HG03520 (cell line): ENCODE results near the gene UTP14C.
"Not testable (repeated sequence)": the region's sequence is repeated elsewhere in the genome, so short reads cannot be mapped to it uniquely, and the experiment has no call there.

Experiments
- ATAC-seq: cut with Tn5 transposase; IDR thresholded peaks from one replicate; pipeline ENCODE4 v1.9.1; 2021; ENCODE audit warnings: mild to moderate bottlenecking, moderate library complexity; ENCODE audit not compliant: unreplicated experiment

Gene UTP14C

DNA sequence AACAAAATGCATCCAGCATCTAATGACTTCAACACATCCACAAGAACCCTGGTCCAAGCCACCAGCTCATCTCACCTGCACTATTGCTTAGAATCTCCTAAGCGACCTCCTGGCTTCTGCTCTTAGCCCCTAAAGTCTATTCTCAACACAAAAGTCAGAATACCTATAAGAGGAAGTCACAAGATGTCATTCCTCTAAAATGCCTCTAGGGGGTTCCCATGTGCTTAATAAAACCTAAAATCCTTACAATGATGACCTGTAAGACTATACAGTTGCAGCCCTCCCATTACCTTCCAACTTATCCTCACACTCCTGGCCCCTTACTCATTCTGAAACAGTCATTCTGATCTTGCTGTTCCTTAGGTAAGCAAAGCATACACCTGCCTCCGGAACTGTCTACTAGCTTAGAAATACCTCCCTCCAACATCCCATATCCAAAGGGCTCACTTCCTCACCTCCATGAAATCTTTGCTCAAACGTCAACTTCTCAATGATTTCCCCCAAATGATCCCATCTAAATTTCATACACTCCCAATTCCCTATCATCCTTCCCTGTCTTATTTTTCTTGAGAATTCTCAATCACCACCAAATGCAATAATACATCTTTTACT, 23.3 kb upstream of the UTP14C start:
- peak; percentile 86 for ATAC-seq

GRCh38 chr13:52002361-52002760, 22.1 kb upstream of the UTP14C start:
- no peak for ATAC-seq

DNA sequence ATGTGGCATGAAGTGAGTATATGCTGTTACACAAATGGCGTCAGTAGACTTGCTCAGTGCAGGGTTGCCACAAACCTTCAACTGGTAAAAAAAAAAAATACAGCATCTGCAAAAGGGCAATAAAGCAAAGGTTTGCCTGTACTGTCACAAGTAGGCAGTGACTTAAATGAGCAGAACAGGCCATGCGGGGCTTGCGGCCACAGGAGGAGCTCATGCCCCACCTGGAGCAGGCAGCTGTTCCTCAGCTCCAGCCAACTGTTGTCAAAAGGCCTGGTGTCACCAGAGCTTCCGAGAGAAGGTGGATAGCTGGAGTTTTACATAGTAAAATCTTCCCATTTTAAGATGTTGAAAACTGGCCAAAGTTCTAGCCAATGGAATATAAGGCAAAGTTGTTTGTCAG, 20.9 kb upstream of the UTP14C start:
- no peak for ATAC-seq

- no peak for ATAC-seq
These were observed 19.9 kb upstream of the UTP14C start for GRCh38 chr13:52004511-52005170.

- no peak for ATAC-seq
These were observed 18.5 kb upstream of the UTP14C start for GRCh38 chr13:52005841-52006522.

- ATAC-seq = no peak
These were observed 17.8 kb upstream of the UTP14C start for GRCh38 chr13:52006523-52007245.

DNA sequence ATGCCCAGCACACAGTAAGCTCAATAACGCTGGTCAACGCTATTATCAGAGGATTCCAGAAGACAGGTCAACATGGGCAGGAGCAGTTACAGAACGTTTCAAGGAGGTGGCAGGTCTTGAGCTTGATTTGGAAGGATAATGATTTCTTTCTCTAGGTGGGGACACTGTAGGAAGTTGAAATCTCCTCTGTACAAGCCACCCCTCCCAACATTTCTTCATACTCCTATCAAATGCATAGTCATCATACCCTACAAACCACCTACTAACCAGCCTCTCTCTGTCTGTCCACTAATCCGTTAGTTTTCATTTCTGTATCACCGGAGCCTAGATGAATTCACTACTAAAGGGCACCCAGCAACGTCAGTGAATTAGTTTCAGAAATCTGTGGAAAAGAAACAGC, 14.5 kb upstream of the UTP14C start:
- no peak for ATAC-seq

DNA sequence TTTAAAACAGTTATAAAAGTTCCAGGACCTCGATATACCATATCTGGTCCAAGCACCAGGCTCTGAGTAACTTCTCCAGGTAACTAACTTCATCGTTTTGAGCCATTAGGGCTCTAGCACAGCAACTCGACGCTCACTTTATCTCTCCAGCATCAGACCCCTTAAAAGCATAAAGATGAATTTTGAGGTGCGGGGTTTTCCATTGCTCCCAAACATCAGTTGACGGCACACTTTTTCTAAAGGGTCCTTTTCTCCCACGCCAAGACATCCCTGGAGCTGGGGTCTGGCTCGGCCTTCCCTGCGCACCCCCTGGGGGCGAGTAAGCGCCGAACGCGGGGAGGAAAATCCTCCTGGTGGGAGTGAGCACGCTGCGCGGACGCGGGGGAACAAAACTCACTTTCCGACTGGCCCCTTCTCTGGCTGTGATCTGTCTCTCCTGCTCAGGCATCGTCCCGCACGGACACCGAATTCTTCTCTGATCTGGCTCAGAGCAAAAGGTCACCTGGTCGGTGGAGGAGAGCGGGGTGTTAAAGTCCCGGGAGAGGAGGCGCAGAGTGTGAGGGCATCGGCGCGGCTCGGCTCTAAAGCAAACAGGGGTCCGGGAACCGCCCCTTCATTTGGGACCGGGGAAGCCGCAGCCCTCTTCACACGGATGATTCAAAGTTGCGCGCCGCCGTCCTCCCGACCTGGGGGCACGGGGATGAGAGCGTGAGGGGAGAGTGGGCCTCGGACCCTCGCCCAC, 13.4 kb upstream of the UTP14C start, which contains the start of gene ATP7B:
Gene ATP7B (minus strand): TSS at position 561 of the 742 bp plus-strand sequence. CDS start 113 bp downstream, at position 448.
- ATAC-seq = no peak

DNA sequence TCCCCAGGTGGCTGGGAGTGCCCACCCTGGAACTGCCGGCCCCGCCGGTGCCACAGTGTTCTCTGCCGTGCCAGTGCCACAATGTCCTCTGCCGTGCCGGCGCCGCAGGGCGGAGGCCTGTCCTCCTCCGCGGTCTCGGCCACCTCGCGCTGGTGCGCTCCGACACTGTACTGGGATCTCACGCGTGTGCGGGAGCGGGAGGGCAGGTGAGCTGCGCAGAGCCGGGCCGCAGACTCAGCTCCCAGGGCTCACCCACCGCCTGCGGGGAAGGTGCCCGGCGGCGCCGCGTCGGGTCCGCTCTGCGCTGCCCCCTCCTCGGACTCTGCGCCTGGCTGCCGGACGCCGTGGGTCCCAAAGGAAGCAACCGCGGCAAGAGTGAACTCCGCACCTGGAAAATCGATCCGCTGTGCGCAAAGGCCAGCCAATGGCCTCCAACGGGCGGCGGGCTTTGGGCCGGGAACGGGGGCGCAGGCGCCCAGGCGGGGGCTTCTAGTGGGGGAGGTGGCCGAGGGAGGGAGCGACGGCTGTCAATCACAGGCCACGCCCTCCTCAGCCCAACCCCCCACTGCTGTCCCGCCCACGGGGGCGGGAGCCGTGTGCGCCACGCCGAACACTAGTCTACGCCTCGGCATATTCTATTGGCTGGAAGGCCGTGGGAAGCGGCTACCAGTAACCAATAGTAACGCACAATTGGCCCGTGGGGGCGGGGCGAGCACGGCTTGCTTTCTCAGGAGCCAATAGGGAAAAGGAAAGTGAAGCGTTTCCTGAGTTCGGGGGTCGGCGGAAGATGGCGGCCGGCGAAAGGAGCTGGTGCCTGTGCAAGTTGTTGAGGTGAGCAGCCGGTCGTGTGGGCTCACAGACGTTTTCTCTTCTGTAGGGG, 12.6 kb upstream of the UTP14C start, which contains the start of gene ALG11:
Gene ALG11 (plus strand): TSS at position 767 of the 880 bp plus-strand sequence. CDS start 21 bp downstream, at position 788.
- ATAC-seq = peak; percentile 99

DNA sequence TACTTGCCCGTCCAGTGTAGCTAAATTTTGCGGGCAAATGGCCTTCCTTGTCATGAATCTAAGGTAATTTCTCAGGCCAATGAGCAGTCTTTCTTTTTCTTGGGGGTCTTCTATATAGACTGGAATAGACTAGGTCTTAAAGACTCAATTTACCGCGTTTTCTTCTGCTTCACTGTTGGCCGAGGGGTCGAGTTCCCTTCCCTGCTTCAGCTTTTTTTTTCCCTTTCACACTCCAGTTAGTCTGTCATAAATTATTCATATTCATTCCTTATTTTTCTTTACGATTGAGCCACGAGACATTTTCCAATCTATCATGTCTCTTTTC, 12.0 kb upstream of the UTP14C start:
- ATAC-seq = no peak

GRCh38 chr13:52016296-52016695, 8.2 kb upstream of the UTP14C start:
- ATAC-seq = no peak

DNA sequence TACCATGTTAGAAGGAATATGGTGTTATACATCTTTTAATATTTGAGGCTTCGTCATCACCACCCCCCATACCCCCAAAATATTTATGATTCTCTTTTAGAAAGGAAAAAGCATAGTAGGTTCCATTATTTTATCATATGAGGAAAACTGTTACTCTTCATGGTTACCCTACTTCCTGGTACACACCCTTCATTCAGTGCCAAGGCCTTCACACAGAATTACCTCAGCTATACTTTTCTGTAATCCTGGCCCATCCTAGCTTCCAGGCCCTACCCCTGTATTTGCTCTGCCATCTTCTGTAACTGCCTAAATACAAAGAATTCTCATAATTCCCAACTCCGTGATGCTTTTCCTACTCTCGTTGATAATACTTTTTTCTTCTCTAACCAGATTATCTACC, 4.3 kb upstream of the UTP14C start:
- no peak for ATAC-seq

- ATAC-seq = no peak
These were observed 2.1 kb upstream of the UTP14C start for GRCh38 chr13:52022356-52022755.

GRCh38 chr13:52025475-52026245, 1.2 kb downstream of the UTP14C start:
- no peak for ATAC-seq

GRCh38 chr13:52026246-52026626, 1.7 kb downstream of the UTP14C start:
- no peak for ATAC-seq

DNA sequence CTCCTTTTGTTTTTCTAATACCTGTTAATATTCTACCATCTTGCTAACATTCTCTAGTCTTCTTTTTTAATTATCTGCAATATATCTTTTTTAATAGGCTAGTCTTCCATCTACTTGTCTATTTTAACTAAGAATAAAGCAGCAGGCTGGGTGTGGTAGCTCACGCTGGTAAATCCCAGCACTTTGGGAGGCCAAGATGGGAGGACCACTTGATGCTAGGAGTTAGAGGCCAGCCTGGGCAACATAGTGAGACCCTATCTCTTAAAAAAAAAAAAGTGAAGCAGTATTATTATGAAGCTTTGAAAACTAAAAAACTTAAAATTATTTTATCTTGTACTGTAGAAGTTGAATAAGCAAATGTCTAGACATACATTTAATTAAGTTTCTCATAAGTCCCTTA, 3.3 kb downstream of the UTP14C start:
- no peak for ATAC-seq

DNA sequence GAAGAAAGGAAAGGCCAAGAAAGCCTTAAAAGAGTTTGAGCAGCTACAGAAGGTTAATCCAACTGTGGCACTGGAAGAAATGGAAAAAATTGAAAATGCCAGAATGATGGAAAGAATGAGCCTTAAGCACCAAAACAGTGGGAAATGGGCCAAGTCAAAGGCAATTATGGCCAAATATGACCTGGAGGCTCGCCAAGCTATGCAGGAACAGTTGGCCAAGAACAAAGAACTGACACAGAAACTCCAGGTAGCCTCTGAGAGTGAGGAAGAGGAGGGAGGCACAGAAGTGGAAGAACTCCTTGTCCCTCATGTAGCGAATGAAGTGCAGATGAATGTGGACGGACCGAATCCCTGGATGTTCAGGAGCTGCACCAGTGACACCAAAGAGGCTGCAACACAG, 5.1 kb downstream of the UTP14C start:
- ATAC-seq = no peak

DNA sequence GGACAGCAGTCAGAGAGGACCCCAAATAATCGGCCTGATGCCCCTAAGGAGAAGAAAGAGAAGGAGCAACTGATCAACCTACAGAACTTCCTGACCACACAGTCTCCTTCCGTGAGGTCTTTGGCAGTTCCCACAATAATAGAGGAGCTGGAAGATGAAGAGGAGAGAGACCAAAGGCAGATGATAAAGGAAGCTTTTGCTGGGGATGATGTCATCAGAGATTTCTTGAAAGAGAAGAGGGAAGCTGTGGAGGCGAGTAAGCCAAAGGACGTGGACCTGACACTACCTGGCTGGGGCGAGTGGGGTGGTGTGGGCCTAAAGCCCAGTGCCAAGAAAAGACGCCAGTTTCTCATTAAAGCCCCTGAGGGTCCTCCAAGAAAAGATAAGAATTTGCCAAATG, 5.9 kb downstream of the UTP14C start:
- ATAC-seq = not testable (repeated sequence)

DNA sequence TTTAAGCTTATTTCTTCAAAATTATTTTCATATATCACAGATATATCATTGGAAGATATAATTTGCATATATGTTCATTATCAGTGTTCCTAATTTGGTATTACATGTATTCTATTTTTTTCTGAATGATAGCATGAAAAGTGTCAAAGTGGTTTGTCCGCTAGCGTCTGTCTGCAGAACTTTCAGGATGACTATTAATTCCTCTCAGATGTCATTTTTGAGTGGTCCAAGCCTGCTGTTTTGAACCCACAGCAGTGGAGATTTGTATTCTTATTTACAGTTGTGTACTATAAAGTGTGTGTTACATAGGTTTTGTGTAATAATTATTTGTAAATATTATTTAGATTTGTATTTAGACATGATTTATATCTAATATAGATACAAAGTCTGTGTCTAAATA, 8.5 kb downstream of the UTP14C start:
- no peak for ATAC-seq
